UCSD-AML1 (cell line): ENCODE data around the gene CIAO2A.
"Not testable (repeated sequence)": the region's sequence is repeated elsewhere in the genome, so short reads cannot be mapped to it uniquely, and the experiment has no call there.

Experiments
- DNase-seq: peaks from one replicate; lab custom pipeline; 2025; ENCODE audit not compliant: unreplicated experiment; lab: John Stamatoyannopoulos, UW

CIAO2A gene

DNA sequence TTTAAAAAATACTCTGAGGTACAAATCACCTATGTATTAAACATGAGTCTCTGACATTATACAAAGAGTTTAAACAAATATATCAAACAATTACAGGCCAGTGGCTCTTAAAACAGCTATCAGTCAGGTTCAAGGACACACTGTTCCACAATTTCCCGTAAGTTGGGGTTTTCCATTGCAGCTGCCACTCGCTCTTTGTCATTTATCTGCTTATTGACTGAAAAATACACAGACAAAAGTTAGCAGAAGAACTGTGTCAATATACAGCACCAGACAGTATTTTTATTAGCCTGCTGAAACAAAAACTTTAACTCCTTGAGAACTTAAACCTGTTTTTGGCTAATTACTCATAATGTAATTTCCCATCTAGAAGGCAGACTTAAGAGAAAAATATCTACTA is 20.8 kb downstream of the CIAO2A start:
- no peak for DNase-seq

- DNase-seq = no peak
Observed at GRCh38 chr15:64071931-64072765, 21.5 kb downstream of the CIAO2A start.

GRCh38 chr15:64070965-64071851 is 22.4 kb downstream of the CIAO2A start:
- DNase-seq = no peak

DNA sequence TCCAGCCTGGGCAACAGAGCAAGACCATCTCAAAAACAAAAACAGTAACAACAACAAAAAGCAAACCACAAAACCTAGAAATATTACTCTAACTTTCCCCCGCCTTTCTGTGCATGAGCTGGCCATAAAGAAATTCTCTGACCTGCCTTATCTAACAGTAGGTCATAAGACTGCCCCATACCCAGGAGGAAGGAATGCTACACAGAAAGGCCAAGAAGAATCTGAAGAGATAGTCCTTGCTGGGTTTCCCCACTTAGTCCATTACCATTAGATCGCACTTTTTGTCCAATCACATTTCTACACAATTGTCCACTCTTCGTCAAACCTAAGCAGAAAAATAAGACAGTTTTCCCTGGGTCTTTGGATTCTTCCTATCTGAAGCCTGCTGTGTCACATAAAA is 23.5 kb downstream of the CIAO2A start:
- DNase-seq = no peak

GRCh38 chr15:64068133-64068532 is 25.5 kb downstream of the CIAO2A start:
- no peak for DNase-seq

GRCh38 chr15:64067564-64068030 is 26.0 kb downstream of the CIAO2A start:
- peak; percentile 60 for DNase-seq

GRCh38 chr15:64066451-64066850 is 27.2 kb downstream of the CIAO2A start:
- no peak for DNase-seq

DNA sequence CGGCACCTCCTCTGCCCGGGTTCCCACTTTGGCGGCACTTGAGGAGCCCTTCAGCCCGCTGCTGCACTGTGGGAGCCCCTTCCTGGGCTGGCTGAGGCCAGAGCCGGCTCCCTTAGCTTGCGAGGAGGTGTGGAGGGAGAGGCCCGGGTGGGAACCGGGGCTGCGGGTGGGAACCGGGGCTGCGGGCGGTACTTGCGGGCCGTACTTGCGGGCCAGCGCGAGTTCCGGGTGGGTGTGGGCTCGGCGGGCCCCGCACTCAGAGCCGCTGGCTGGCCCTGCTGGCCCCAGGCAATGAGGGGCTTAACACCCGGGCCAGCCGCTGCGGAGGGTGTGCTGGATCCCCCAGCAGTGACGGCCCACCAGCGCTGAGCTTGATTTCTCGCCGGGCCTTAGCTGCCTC is 32.9 kb downstream of the CIAO2A start:
- no peak for DNase-seq

DNA sequence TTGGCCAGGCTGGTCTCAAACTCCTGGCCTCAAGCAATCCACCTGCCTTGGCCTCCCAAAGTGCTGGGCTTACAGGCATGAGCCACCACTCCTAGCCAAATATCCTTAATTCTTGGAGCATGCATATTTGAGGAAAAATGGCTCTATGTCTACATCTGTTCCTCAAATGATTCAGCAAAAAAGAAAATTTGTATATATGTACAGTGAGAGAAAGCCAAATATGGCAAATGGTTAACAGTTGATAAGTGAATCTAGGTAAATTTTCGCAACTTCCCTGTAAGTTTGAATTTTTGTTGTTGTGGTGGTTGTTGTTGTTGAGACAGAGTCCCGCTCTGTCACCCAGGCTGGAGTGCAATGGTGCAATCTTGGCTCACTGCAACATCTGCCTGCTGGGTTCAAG is 34.5 kb downstream of the CIAO2A start:
- not testable (repeated sequence) for DNase-seq

- no peak for DNase-seq
Observed at GRCh38 chr15:64058279-64058678, 35.4 kb downstream of the CIAO2A start.

DNA sequence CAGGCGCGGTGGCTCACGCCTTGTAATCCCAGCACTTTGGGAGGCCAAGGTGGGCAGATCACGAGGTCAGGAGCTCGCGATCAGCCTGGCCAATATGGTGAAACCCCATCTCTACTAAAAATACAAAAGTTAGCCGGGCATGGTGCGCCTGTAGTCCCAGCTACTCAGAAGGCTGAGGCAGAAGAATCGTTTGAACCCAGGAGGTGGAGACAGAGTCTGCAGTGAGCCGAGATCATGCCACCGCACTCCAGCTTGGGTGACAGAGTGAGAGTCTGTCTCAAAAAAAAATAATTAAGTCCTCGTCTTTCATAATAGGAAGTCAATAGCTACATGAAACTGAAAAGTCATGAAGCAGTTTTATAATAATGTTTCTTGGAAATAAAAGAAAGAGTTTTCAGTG is 40.0 kb downstream of the CIAO2A start:
- DNase-seq = not testable (repeated sequence)

DNA sequence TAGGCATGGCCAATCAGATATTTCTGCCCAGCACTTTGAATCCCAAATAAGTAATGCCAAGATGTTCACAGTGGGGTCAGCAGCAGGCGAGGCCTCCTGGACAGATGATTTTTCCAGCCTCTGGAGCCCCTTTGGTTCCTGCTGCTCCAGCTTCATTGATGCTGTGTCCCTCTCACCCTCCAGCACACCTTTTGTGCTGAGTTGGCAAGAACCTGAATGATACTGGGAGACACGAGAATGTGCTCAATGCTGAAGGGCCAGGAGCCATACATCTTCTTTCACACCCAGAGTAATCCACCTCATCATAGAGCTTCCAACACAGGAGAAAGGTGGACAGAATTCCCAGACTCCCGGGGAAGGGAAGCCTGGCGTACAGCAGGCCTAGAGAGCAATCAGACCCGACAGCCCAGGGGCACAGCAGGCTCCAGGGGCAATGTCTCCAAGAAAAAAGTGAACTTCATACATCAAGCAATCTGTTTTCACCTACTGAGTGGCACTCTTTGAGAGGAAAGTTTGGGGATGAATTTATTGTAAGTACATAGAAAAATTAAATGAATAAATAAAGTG is 40.6 kb downstream of the CIAO2A start:
- no peak for DNase-seq

GRCh38 chr15:64051407-64052259 is 42.0 kb downstream of the CIAO2A start:
- DNase-seq = no peak

DNA sequence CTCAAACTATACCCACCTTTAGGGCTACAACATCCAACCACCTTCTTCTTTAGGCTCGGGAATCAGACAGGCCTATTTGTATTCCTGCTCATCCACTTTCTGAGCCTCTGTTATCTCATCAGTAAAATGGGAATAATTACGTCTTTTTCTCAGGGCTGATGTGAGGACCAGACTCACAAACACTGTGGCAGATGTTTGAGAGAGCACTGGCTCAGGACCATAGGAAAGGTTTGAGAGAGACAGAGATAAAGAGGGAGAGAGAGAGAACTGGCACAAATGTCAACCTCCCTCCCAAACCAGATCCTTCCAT is 42.6 kb downstream of the CIAO2A start:
- no peak for DNase-seq

GRCh38 chr15:64050281-64051092 is 43.2 kb downstream of the CIAO2A start:
- peak; percentile 32 for DNase-seq

DNA sequence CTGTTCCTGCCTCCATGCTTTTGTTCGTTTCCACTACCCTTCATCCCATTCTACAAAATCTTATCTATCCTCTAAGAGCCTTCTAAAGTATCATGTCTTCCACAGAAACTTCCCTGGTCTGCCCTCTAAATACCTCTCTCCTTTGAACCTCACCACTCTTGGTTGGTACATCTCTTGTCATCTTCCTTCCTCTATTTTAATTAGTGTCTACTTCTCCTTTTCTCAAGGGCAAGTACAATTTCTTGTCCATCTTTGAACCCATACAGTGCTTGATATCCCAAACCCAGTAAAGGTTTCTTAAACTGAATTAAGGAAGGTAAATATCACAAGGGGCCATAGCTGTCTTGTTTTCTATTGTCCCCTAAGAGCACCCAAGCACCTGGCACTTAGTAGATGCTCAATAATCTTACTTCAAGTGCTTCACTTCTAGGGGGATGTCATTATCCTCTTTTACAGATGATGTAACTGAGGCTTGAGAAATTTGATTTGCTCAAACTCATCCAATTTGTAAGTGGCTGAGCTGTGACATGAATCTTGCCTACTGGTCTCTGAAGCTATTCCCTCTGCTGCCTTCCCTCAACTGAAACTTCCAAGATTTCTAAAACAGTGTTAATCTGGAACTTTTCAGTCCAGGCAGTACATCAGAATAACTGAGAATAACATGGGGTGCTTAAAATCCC is 44.7 kb downstream of the CIAO2A start:
- no peak for DNase-seq

GRCh38 chr15:64046421-64047153 is 47.1 kb downstream of the CIAO2A start, which contains the start of gene DAPK2:
Gene DAPK2 (minus strand): TSS chr15:64046485. CDS start chr15:64040261, 6,224 bp downstream.
- peak; percentile 78 for DNase-seq

DNA sequence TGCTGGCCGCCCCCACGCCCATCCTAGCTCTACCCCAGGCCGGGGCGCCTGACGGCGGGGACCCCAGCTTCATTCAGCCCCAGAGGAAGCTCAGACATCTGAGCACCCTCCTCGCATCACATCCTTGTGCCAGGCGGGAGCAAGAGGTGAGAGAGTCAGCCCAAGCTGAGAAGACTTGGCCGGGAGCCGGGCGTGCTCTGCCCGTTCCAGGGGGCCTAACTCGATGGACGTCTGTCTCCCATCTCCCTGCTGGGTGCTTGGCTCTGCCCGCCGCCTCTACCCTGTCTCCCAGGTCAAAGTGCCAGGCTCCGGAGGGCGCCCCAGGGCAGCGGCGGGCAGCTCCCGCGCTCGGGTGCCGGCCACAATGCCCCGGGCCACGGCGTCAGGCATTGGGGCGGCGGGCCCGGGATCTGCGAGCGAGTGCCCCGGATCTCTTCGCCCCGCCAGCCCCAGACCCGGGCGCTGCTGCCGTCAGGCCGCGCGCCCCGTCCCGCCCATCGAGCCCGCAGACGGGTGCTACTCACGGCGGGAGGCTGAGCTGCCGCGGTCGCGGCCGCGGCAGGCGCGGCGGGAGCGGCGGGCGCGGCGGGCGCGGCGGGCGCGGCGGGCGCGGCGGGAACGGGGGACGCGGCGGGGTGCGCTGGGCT is 47.7 kb downstream of the CIAO2A start:
- no peak for DNase-seq
